Measurements from ENCODE around the gene SERINC1. TPM values are rescaled to one million over a fixed set of nuclear protein-coding genes. Genes with fewer than 3 reads are reported as not detected.
"Not testable (repeated sequence)": the region's sequence is repeated elsewhere in the genome, so short reads cannot be mapped to it uniquely, and the experiment has no call there.

SERINC1 gene
- total RNA-seq (ENCODE audit: low replicate concordance): 87.0 and 136 TPM in 2 replicates

DNA sequence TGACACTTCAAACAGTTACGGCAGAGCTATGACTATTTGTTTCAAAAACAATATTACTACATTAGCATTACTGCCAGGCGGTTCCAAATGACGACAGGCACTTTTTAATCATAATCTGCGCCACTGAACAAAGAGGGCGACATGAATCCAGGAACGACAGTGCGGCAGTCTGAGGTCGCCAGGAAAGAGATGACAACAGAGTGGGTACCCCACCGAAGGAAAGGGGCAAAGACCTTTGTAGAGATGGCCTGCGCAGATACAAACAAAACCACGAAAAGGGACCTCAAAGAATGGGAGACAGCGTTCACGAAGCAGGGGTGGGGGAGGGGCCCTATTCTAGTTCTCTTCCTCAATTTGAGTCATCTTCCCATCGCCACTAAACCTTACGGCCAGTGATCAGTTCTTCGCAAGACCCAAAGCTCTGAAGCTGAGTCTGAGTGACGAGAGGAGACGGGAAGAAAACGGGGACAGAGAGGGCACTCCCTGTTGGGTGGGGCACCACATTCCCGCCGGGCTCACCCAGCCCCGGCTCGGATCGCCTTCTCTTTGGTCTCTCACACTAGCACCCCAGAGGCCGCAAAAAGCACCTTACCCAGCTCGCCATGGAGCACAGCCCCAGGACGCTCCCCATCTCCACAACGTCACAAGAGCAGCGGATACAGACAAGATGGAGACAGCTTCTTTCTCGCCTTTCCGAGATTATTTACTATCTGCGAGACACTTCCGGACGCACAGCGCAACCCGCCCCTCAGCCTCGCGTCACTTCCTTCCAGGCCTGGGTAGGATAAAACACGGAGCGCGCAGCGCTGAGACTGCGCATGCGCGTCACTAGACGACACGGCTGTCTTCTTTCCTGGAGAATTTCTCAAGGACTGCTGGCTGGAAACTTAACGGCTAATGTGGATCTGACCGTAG, at the start of gene SERINC1:
TSS of gene SERINC1 (minus strand) at position 701 of the 915 bp plus-strand sequence. CDS start at position 631, 70 bp downstream.
- peaks cover 37% of the 10 kb centered on the region for H4K20me1 ChIP-seq (ENCODE audit: low read depth)
- H3F3A ChIP-seq (ENCODE audit: low read depth): no peaks in the 10 kb centered on the region
- Mint-ChIP-seq H3K27ac (peak within 1 kb of the TSS; percentile 99), H3K9me3 (no peaks in the 10 kb centered on the region), H3K4me1 (peaks cover 13% of the 10 kb centered on the region), H3K36me3 (peaks cover 12% of the 10 kb centered on the region), H3K4me3 (peak within 1 kb of the TSS; percentile 100), H3K27me3 (ENCODE audit: insufficient read depth, low read depth) (peaks cover 3% of the 10 kb centered on the region)
- DNase-seq (ENCODE audit: low spot score): peak; percentile 97
- no peaks in the 10 kb centered on the region for H3K27me3 ChIP-seq
- peak within 1 kb of the TSS; percentile 90 for H3K9ac ChIP-seq
- TF ChIP-seq EZH2phosphoT487 (IDR thresholded peaks at IDR 0.05): no peak
- no peak for TF ChIP-seq EZH2 (IDR thresholded peaks at IDR 0.05)
- TF ChIP-seq, protein P1, sequence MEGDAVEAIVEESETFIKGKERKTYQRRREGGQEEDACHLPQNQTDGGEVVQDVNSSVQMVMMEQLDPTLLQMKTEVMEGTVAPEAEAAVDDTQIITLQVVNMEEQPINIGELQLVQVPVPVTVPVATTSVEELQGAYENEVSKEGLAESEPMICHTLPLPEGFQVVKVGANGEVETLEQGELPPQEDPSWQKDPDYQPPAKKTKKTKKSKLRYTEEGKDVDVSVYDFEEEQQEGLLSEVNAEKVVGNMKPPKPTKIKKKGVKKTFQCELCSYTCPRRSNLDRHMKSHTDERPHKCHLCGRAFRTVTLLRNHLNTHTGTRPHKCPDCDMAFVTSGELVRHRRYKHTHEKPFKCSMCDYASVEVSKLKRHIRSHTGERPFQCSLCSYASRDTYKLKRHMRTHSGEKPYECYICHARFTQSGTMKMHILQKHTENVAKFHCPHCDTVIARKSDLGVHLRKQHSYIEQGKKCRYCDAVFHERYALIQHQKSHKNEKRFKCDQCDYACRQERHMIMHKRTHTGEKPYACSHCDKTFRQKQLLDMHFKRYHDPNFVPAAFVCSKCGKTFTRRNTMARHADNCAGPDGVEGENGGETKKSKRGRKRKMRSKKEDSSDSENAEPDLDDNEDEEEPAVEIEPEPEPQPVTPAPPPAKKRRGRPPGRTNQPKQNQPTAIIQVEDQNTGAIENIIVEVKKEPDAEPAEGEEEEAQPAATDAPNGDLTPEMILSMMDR (IDR thresholded peaks at IDR 0.05): no peak
- H3K4me3 ChIP-seq: peak within 1 kb of the TSS; percentile 88
- no peaks in the 10 kb centered on the region for H3K9me3 ChIP-seq (ENCODE audit: low read depth)
- H3K36me3 ChIP-seq: no peaks in the 10 kb centered on the region
- H3K27ac ChIP-seq: peak within 1 kb of the TSS; percentile 91
- H2AFZ ChIP-seq (replicated peaks): peak within 1 kb of the TSS; percentile 89
- peaks cover 8% of the 10 kb centered on the region for H3K4me1 ChIP-seq
- H3K79me2 ChIP-seq (ENCODE audit: low read depth): peaks cover 62% of the 10 kb centered on the region
- peak within 1 kb of the TSS; percentile 87 for H3K4me2 ChIP-seq

- H3K27ac Mint-ChIP-seq: no peak overlapping the region
- H3K9me3 ChIP-seq (ENCODE audit: low read depth): no peaks in the 10 kb centered on the region
- H3F3A ChIP-seq (ENCODE audit: low read depth): peaks cover under 1% of the 10 kb centered on the region
- DNase-seq (ENCODE audit: low spot score): no peak
- H3K27me3 Mint-ChIP-seq (ENCODE audit: insufficient read depth, low read depth): no peaks in the 10 kb centered on the region
- H3K36me3 ChIP-seq: peaks cover 32% of the 10 kb centered on the region
- H3K4me3 Mint-ChIP-seq: no peak overlapping the region
- H3K27me3 ChIP-seq: no peaks in the 10 kb centered on the region
- H4K20me1 ChIP-seq (ENCODE audit: low read depth): no peaks in the 10 kb centered on the region
- H3K9ac ChIP-seq: no peak overlapping the region
- peaks cover 19% of the 10 kb centered on the region for H3K36me3 Mint-ChIP-seq
- peaks cover 95% of the 10 kb centered on the region for H3K79me2 ChIP-seq (ENCODE audit: low read depth)
- no peak overlapping the region for H3K4me3 ChIP-seq
- H3K4me1 Mint-ChIP-seq: no peaks in the 10 kb centered on the region
- no peak overlapping the region for H3K4me2 ChIP-seq
- H3K4me1 ChIP-seq: no peaks in the 10 kb centered on the region
- no peak overlapping the region for H2AFZ ChIP-seq (replicated peaks)
- TF ChIP-seq EZH2 (IDR thresholded peaks at IDR 0.05): no peak
- no peak for TF ChIP-seq EZH2phosphoT487 (IDR thresholded peaks at IDR 0.05)
- TF ChIP-seq, protein P1 (IDR thresholded peaks at IDR 0.05): no peak
- H3K9me3 Mint-ChIP-seq: peaks cover 17% of the 10 kb centered on the region
- no peak overlapping the region for H3K27ac ChIP-seq
These were observed 39.8 kb upstream of the SERINC1 start for GRCh38 chr6:122511193-122511924.

DNA sequence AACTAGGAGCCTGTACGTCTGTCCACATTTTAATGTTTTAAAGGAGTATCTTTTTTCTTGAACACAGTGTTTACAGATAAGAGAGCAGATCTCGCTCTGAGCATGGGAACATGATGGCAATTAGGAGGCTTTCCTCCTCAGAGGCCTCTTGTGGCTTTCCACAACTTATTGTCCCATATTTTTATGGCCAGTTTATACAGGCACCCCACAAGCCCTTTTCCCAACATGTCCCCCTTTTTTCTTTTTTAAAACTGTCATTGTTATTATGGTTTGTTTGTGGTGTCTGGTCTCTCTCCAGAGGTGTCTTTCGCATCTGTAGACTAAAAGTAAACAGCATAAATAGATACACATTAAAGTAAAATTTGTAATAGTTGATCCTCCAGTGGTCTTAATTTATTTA, 33.6 kb upstream of the SERINC1 start:
- H3K9me3 Mint-ChIP-seq: peaks cover 41% of the 10 kb centered on the region

More for the DNA sequence above, 33.6 kb upstream of the SERINC1 start:
- not testable (repeated sequence) for H3K27ac Mint-ChIP-seq; H3K27me3 Mint-ChIP-seq (ENCODE audit: insufficient read depth, low read depth); H3F3A ChIP-seq (ENCODE audit: low read depth); H3K4me3 ChIP-seq; H4K20me1 ChIP-seq (ENCODE audit: low read depth); H3K27me3 ChIP-seq; H3K9ac ChIP-seq; DNase-seq (ENCODE audit: low spot score); H2AFZ ChIP-seq (replicated peaks); H3K4me1 Mint-ChIP-seq; H3K27ac ChIP-seq; H3K4me1 ChIP-seq; H3K4me2 ChIP-seq; H3K4me3 Mint-ChIP-seq
- H3K79me2 ChIP-seq (ENCODE audit: low read depth): peaks cover 98% of the 10 kb centered on the region
- H3K36me3 ChIP-seq: peaks cover 53% of the 10 kb centered on the region
- peaks cover 27% of the 10 kb centered on the region for H3K36me3 Mint-ChIP-seq
- H3K9me3 ChIP-seq (ENCODE audit: low read depth): peaks cover 32% of the 10 kb centered on the region

Data from neural progenitor cell (in vitro differentiated cells).